ENCODE results near the gene PLBD2.

- TF ChIP-seq HMG20A (CRISPR knock-in tag; conservative IDR thresholded peaks at IDR 0.05) (no peak), ZNF507 (tag; conservative IDR thresholded peaks at IDR 0.05) (no peak), RAD21 (CRISPR knock-in tag; conservative IDR thresholded peaks at IDR 0.05 in 1 of 2, IDR thresholded peaks at IDR 0.05 in 1 of 2) (no peak), POLR2A (conservative IDR thresholded peaks at IDR 0.05) (no peak), CREB5 (CRISPR knock-in tag; IDR thresholded peaks at IDR 0.05) (no peak), EP400 (IDR thresholded peaks at IDR 0.05) (no peak), SMAD4 (CRISPR knock-in tag; conservative IDR thresholded peaks at IDR 0.05) (no peak), CHCHD3 (CRISPR knock-in tag; IDR thresholded peaks at IDR 0.05) (no peak), MAX (CRISPR knock-in tag; IDR thresholded peaks at IDR 0.05) (no peak), ZKSCAN3 (CRISPR knock-in tag; IDR thresholded peaks at IDR 0.05) (no peak), ZNF512 (tag; IDR thresholded peaks at IDR 0.05) (no peak), SUPT5H (IDR thresholded peaks at IDR 0.05) (no peak), EZH2 (IDR thresholded peaks at IDR 0.05; ENCODE audit: borderline replicate concordance, low read depth, low read length) (no peak)
- TF ChIP-seq, protein P1, sequence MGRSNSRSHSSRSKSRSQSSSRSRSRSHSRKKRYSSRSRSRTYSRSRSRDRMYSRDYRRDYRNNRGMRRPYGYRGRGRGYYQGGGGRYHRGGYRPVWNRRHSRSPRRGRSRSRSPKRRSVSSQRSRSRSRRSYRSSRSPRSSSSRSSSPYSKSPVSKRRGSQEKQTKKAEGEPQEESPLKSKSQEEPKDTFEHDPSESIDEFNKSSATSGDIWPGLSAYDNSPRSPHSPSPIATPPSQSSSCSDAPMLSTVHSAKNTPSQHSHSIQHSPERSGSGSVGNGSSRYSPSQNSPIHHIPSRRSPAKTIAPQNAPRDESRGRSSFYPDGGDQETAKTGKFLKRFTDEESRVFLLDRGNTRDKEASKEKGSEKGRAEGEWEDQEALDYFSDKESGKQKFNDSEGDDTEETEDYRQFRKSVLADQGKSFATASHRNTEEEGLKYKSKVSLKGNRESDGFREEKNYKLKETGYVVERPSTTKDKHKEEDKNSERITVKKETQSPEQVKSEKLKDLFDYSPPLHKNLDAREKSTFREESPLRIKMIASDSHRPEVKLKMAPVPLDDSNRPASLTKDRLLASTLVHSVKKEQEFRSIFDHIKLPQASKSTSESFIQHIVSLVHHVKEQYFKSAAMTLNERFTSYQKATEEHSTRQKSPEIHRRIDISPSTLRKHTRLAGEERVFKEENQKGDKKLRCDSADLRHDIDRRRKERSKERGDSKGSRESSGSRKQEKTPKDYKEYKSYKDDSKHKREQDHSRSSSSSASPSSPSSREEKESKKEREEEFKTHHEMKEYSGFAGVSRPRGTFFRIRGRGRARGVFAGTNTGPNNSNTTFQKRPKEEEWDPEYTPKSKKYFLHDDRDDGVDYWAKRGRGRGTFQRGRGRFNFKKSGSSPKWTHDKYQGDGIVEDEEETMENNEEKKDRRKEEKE (IDR thresholded peaks at IDR 0.05; ENCODE audit: borderline replicate concordance in 1 of 2, control insufficient read depth in 1 of 2, low read depth in 2 of 2, low read length in 1 of 2), result no peak
Observed at GRCh38 chr12:113333418-113333750, 25.0 kb upstream of the PLBD2 start.

Data from K562 (cell line).